ENCODE measurements around the gene SUPT7L. TPM values are rescaled to one million over a fixed set of nuclear protein-coding genes. Genes with fewer than 3 reads are reported as not detected.

Gene SUPT7L
- polyA plus RNA-seq, result 10 to 100 TPM; 11.3 to 22.9 (median 17.5) TPM

- 0% methylated on average over 52 to 56 of the region's 56 CpGs for WGBS, 3 donors
These were observed at the start of gene SUPT7L, which contains the start of gene SLC4A1AP for GRCh38 chr2:27663285-27664153. Gene SUPT7L, minus strand, starts transcription at chr2:27663614. Its CDS starts 1,422 bp downstream, at chr2:27662192. Gene SLC4A1AP, plus strand, starts transcription at chr2:27663889. Its CDS starts 26 bp downstream, at chr2:27663915.

GRCh38 chr2:27713201-27713600 lies 49.8 kb upstream of the SUPT7L start:
- no peak overlapping the region for H3K27ac ChIP-seq (ENCODE audit: low read depth, low read length)
- 90 to 97% (median 94%) methylated on average over 5 of the region's 5 CpGs for WGBS, 3 donors

More at GRCh38 chr2:27663285-27664153, at the start of gene SUPT7L, which contains the start of gene SLC4A1AP:
- peak within 1 kb of the TSS; percentile 89 for H3K27ac ChIP-seq (ENCODE audit: low read depth, low read length)

- 79 to 100% (median 82%) methylated on average over 1 of the region's 1 CpG for WGBS, 3 donors
- H3K27ac ChIP-seq (ENCODE audit: low read depth, low read length), result no peak overlapping the region
These were observed 49.1 kb upstream of the SUPT7L start for GRCh38 chr2:27712522-27712921.

- H3K27ac ChIP-seq (ENCODE audit: low read depth, low read length), result no peak overlapping the region
- WGBS, 3 donors, result 89 to 93% (median 93%) methylated on average over 5 of the region's 5 CpGs
These were observed 48.4 kb upstream of the SUPT7L start for GRCh38 chr2:27711804-27712203.

GRCh38 chr2:27710640-27711430 lies 47.4 kb upstream of the SUPT7L start:
- 89 to 90% (median 90%) methylated on average over 8 of the region's 8 CpGs for WGBS, 3 donors
- H3K27ac ChIP-seq (ENCODE audit: low read depth, low read length), result no peak overlapping the region

- WGBS, 3 donors, result 91 to 92% (median 91%) methylated on average over 7 of the region's 7 CpGs
- no peak overlapping the region for H3K27ac ChIP-seq (ENCODE audit: low read depth, low read length)
These were observed 46.7 kb upstream of the SUPT7L start for GRCh38 chr2:27709960-27710575.

GRCh38 chr2:27709326-27709725 lies 45.9 kb upstream of the SUPT7L start:
- 70 to 88% (median 71%) methylated on average over 2 of the region's 2 CpGs for WGBS, 3 donors
- no peak overlapping the region for H3K27ac ChIP-seq (ENCODE audit: low read depth, low read length)

- 60 to 87% (median 83%) methylated on average over 3 of the region's 3 CpGs for WGBS, 3 donors
- no peak overlapping the region for H3K27ac ChIP-seq (ENCODE audit: low read depth, low read length)
These were observed 45.3 kb upstream of the SUPT7L start for GRCh38 chr2:27708666-27709065.

GRCh38 chr2:27708257-27708654 lies 44.8 kb upstream of the SUPT7L start:
- WGBS, 3 donors, result 90 to 95% (median 90%) methylated on average over 7 of the region's 7 CpGs
- H3K27ac ChIP-seq (ENCODE audit: low read depth, low read length), result no peak overlapping the region

- no peak overlapping the region for H3K27ac ChIP-seq (ENCODE audit: low read depth, low read length)
- WGBS, 3 donors, result 69 to 79% (median 73%) methylated on average over 9 of the region's 9 CpGs
These were observed 44.2 kb upstream of the SUPT7L start for GRCh38 chr2:27707462-27708256.

- WGBS, 3 donors, result 24 to 31% (median 27%) methylated on average over 4 of the region's 4 CpGs
- no peak overlapping the region for H3K27ac ChIP-seq (ENCODE audit: low read depth, low read length)
These were observed 42.6 kb upstream of the SUPT7L start for GRCh38 chr2:27705851-27706622.

GRCh38 chr2:27704342-27704876 lies 41.0 kb upstream of the SUPT7L start:
- H3K27ac ChIP-seq (ENCODE audit: low read depth, low read length), result no peak overlapping the region
- WGBS, 3 donors, result 90 to 92% (median 91%) methylated on average over 5 of the region's 5 CpGs

GRCh38 chr2:27703638-27704341 lies 40.4 kb upstream of the SUPT7L start:
- 27 to 31% (median 30%) methylated on average over 9 of the region's 9 CpGs for whole genome bisulfite sequencing, 3 donors
- no peak overlapping the region for H3K27ac ChIP-seq (ENCODE audit: low read depth, low read length)

- WGBS, 3 donors, result 78 to 87% (median 86%) methylated on average over 1 of the region's 1 CpG
- H3K27ac ChIP-seq (ENCODE audit: low read depth, low read length), result no peak overlapping the region
These were observed 38.9 kb upstream of the SUPT7L start for GRCh38 chr2:27702302-27702701.

GRCh38 chr2:27701676-27702075 lies 38.3 kb upstream of the SUPT7L start:
- H3K27ac ChIP-seq (ENCODE audit: low read depth, low read length), result no peak overlapping the region
- 42 to 52% (median 46%) methylated on average over 5 of the region's 5 CpGs for WGBS, 3 donors

GRCh38 chr2:27697660-27698059 lies 34.2 kb upstream of the SUPT7L start:
- 70 to 85% (median 72%) methylated on average over 1 of the region's 1 CpG for WGBS, 3 donors
- no peak overlapping the region for H3K27ac ChIP-seq (ENCODE audit: low read depth, low read length)

GRCh38 chr2:27690052-27690451 lies 26.6 kb upstream of the SUPT7L start:
- no peak overlapping the region for H3K27ac ChIP-seq (ENCODE audit: low read depth, low read length)

All from adipose tissue (tissue), 3 donors.